ENCODE data around the gene CCDC12. TPM values are rescaled to one million over a fixed set of nuclear protein-coding genes. Genes with fewer than 3 reads are reported as not detected.
A peak's percentile ranks its signal among the peaks of the same experiment; 100 is the strongest.

The CCDC12 gene
- total and polyA plus RNA-seq, 11 donors = 27.1 to 120 (median 34.4) TPM

GRCh38 chr3:46959161-46959511 lies 17.4 kb downstream of the CCDC12 start:
- H3K4me1 ChIP-seq = peaks cover 15 to 84% (median 65%) of the 10 kb centered on the region in 12 donors
- peak overlapping the region in 8 of 12 donors; percentile 45 to 78 (median 65) for H3K27ac ChIP-seq

GRCh38 chr3:46958467-46959160 lies 17.9 kb downstream of the CCDC12 start:
- TF ChIP-seq CTCF (IDR thresholded peaks at IDR 0.05) (no peak), POLR2A (IDR thresholded peaks at IDR 0.05) (no peak)
- Histone ChIP-seq H3K4me1 (peaks cover 15 to 89% (median 69%) of the 10 kb centered on the region in 12 donors), H3K27ac (peak overlapping the region in 5 of 12 donors; percentile 45 to 78 (median 73))

More at GRCh38 chr3:46959161-46959511, 17.4 kb downstream of the CCDC12 start:
- Histone ChIP-seq H3K4me3 (no peak overlapping the region), H3K9me3 (no peaks in the 10 kb centered on the region), H3K36me3 (peaks cover 0 to 7% (median 0%) of the 10 kb centered on the region in 9 donors), H3K27me3 (no peaks in the 10 kb centered on the region)
- 79 to 80% (median 79%) methylated on average over 3 to 6 of the region's 6 CpGs for WGBS, 4 donors
- DNase-seq (peak in 1 of 5 donors; percentile 18), ATAC-seq (peak in 1 of 4 donors; percentile 16)
- intact Hi-C loops (cut with DNase I) = no loop called here
- TF ChIP-seq CTCF (IDR thresholded peaks at IDR 0.05) (no peak), POLR2A (IDR thresholded peaks at IDR 0.05) (no peak)

GRCh38 chr3:46957092-46957820 lies 19.3 kb downstream of the CCDC12 start:
- H3K4me3 ChIP-seq = no peak overlapping the region
- peaks cover 0 to 4% (median 0%) of the 10 kb centered on the region in 9 donors for H3K36me3 ChIP-seq
- no peaks in the 10 kb centered on the region for H3K9me3 ChIP-seq
- ATAC-seq (no peak), DNase-seq (peak in 1 of 5 donors; percentile 13)
- 70 to 76% (median 73%) methylated on average over 11 of the region's 11 CpGs for WGBS, 4 donors
- peak overlapping the region in 3 of 12 donors; percentile 28 to 46 (median 33) for H3K27ac ChIP-seq
- intact Hi-C loops (cut with DNase I) = no loop called here
- H3K4me1 ChIP-seq = peaks cover 19 to 96% (median 81%) of the 10 kb centered on the region in 12 donors
- H3K27me3 ChIP-seq = no peaks in the 10 kb centered on the region
- TF ChIP-seq CTCF (IDR thresholded peaks at IDR 0.05) (no peak), POLR2A (IDR thresholded peaks at IDR 0.05) (no peak)

More at GRCh38 chr3:46958467-46959160, 17.9 kb downstream of the CCDC12 start:
- ATAC-seq (no peak), DNase-seq (peak in 1 of 5 donors; percentile 0)
- 70 to 79% (median 75%) methylated on average over 9 of the region's 9 CpGs for WGBS, 4 donors
- Histone ChIP-seq H3K27me3 (no peaks in the 10 kb centered on the region), H3K36me3 (peaks cover 0 to 7% (median 0%) of the 10 kb centered on the region in 9 donors), H3K4me3 (no peak overlapping the region), H3K9me3 (no peaks in the 10 kb centered on the region)
- intact Hi-C loops (cut with DNase I) = no loop called here

GRCh38 chr3:46955801-46956259 lies 20.7 kb downstream of the CCDC12 start:
- Histone ChIP-seq H3K27me3 (no peaks in the 10 kb centered on the region), H3K9me3 (no peaks in the 10 kb centered on the region), H3K27ac (peak overlapping the region in 6 of 12 donors; percentile 7 to 65 (median 14)), H3K4me1 (peaks cover 22 to 95% (median 79%) of the 10 kb centered on the region in 12 donors), H3K4me3 (no peak overlapping the region), H3K36me3 (peaks cover 0 to 4% (median 0%) of the 10 kb centered on the region in 9 donors)
- ATAC-seq = no peak
- TF ChIP-seq CTCF (IDR thresholded peaks at IDR 0.05) (no peak), POLR2A (IDR thresholded peaks at IDR 0.05) (no peak)
- 45 to 61% (median 53%) methylated on average over 2 to 3 of the region's 3 CpGs for WGBS, 4 donors
- peak in 1 of 5 donors; percentile 7 for DNase-seq
- intact Hi-C loops (cut with DNase I) = no loop called here
